GM13977 (cell line): ENCODE results near the gene GOT2.
"Not testable (repeated sequence)": the region's sequence is repeated elsewhere in the genome, so short reads cannot be mapped to it uniquely, and the experiment has no call there.

ENCODE experiments used
- DNase-seq: peaks from one replicate; pipeline ENCODE4 v3.0.0; 2012; ENCODE audit warnings: low spot score
- in situ Hi-C: fragments of 300-500 bp; cut with MboI; formaldehyde crosslinking; loops from one replicate; pipeline ENCODE4 v1.12.0; 2022; ENCODE audit warnings: low sequenced_read_pairs, low pct_unique_long_range_greater_than_20kb, mixed read lengths, inconsistent platforms; ENCODE audit not compliant: unreplicated experiment
- TF ChIP-seq, protein P1 (sequence below): IDR thresholded peaks from 2 replicates; pipeline ENCODE4 v1.5.1; 2012; ENCODE audit warnings: mild to moderate bottlenecking, control low read depth; ENCODE audit not compliant: insufficient read depth; ENCODE audit errors: extremely low read depth, missing control alignments

The GOT2 gene

DNA sequence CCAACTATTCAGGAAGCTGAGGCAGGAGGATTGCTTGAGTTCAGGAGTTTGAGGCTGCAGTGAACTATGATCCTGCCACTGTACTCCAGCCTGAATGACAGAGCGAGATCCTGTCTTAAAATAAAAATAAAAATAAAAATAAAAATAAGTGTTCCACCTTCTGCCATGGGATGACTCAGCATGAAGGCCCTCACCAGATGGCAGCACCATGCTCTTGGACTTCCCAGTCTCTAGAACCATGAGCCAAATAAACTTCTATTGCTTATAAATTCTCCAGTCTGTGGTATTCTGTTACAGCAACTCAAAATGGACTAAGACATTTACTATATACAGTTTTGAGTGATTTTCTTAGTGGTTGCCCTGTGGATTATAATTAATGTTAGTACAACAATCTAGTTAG, 41.7 kb downstream of the GOT2 start:
- TF ChIP-seq, protein P1, sequence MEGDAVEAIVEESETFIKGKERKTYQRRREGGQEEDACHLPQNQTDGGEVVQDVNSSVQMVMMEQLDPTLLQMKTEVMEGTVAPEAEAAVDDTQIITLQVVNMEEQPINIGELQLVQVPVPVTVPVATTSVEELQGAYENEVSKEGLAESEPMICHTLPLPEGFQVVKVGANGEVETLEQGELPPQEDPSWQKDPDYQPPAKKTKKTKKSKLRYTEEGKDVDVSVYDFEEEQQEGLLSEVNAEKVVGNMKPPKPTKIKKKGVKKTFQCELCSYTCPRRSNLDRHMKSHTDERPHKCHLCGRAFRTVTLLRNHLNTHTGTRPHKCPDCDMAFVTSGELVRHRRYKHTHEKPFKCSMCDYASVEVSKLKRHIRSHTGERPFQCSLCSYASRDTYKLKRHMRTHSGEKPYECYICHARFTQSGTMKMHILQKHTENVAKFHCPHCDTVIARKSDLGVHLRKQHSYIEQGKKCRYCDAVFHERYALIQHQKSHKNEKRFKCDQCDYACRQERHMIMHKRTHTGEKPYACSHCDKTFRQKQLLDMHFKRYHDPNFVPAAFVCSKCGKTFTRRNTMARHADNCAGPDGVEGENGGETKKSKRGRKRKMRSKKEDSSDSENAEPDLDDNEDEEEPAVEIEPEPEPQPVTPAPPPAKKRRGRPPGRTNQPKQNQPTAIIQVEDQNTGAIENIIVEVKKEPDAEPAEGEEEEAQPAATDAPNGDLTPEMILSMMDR = no peak
- DNase-seq = no peak
- in situ Hi-C loops = no loop called here

DNA sequence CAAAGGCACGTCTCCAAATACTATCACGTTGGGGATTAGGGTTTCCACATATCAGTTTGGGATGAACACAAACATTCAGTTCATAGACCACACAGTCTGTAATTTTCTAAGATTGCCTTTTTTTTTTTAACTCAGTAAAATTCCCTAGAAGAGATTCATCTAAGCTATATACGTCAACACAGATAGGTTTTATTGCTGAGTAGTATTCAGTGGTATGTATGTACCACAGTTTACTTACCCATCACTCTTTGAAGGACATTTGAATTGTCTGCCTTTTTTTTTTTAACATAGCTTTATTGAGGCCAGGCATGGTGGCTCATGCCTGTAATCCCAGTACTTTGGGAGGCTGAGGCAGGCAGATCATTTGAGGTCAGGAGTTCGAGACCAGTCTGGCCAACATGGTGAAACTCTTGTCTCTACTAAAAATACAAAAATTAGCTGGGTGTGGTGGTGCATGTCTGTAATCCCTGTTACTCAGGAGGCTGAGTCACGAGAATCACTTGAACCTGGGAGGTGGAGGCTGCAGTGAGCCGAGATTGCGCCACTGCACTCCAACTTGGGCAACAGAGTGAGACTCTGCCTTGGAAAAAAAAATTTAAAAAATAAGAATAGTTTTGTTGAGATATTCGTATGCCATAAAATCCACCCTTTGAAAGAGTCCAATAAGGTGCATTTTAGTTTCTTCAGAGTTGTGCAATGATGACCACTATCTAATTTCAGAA, 47.0 kb downstream of the GOT2 start:
- in situ Hi-C loops, DNase-seq: not testable (repeated sequence)

DNA sequence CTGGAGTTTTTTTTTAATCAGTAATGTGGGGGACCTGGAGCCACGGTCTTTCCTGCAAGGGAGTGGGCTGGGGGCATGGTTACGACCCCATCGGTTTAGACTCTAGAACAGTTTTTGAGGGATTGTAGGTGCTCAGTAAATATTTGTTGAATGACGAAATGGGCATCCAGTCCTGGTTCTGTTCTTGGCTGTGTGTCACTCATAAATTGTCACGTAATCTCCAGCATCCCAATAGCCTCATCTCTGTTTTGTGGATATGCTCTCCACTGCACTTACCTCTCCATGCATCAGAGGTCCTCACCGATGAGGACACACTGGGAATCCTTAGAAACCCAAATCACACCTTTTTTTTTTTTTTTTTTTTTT, 49.0 kb downstream of the GOT2 start:
- TF ChIP-seq, protein P1 = no peak
- in situ Hi-C loops = no loop called here

DNA sequence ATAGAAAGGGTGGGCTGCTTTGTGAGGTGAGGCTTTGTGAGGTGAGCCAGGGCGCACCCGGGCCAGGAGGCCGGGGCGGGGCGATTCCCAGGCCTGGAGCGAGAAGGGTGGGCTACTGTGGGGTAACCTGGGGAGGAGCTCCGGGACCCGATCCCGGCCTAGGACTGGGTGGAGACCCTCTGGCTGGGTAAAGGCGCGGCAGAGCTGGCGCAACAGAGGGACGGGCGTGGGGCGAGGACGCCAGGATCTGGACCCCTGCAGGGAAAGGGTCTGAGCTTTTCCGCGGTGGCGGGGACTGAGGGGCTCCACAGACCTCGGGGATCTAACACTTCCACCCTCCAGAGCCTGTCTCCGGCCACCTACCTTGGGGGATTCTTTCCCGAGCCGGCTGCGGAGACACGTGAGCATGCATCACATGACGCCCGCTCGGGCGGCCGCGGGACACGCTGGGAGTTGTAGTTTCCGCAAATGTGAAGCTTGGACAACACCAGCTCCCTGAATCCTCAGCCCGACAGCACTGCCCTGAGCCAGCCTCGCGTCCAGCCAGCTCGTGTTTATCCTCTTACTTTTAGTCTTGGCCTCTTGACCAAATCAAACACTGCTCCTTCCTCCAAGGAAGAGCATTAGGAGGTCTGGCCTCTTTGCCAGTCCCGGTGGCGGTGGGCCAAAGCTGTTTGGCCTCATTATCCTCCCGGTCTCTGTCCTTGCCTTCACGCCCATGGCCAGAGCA, 49.6 kb downstream of the GOT2 start, which contains the start of gene SLC38A7:
SLC38A7 (minus strand) TSS at position 417 of the 730 bp plus-strand sequence. CDS start 4,644 bp downstream, outside the sequence.
- TF ChIP-seq, protein P1 = no peak
- DNase-seq = peak; percentile 91
- in situ Hi-C loops = no loop called here

More for the DNA sequence above, 49.0 kb downstream of the GOT2 start:
- no peak for DNase-seq

DNA sequence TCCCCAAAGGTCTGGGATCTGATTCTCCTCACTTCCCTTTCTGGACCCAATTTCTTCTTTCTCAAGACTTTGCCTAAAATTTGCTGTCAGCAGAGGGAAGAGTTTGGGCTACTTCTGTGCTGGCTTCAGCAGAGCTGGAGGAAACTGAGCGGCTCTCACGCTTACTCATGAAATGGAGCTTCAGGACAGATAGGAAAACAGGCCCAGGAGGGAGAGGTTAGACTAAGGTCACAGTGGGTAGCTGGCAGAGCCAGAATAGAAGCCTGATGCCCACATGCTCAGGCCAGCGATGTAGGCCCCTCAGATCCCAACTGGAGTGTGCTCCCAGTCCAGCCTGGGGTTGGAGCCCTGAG, 50.1 kb downstream of the GOT2 start:
- DNase-seq = no peak
- in situ Hi-C loops = no loop called here
- TF ChIP-seq, protein P1 = no peak

DNA sequence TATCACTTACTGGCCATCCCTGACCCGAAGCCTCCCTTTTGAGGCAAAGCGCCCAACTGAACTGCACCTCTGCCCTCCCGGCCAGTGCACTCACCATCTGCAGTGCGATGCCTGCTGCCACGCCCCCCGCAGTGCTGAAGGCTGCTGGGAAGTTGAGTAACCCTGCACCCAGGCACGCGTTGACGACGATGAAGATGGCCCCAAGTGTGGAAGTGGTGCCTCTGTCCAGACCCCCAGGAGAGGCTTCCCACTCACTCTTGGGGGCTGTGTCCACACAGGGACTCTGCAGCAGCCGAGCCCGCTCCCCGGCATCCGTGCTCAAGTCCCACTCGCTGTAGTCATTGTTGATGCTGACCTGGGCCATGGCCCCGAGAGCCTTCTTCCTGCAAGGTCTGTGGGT, 54.4 kb downstream of the GOT2 start:
- in situ Hi-C loops = no loop called here
- DNase-seq = no peak
- TF ChIP-seq, protein P1 = no peak

DNA sequence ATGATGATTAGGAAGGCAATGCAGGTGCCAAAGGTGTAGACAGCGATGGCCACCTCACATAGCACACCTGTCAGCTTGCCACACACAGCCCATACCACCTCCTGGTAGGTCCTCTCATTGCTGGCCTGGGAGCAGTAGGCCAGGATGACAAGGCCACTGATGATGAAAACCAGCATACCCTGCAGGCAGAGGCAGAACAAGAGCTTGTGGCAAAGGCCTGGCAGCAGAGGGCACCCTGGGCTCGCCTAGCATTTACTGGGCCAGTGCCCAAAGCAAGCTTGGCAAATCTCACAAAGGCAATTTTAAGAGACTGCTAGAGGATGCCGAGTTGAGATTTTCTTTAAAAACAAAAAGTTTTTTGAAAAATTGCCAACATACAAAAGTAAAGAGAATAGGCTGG, 55.4 kb downstream of the GOT2 start:
- TF ChIP-seq, protein P1 = peak; percentile 23
- in situ Hi-C loops = no loop called here
- no peak for DNase-seq
